NB4 (cell line): ENCODE results near the gene NUTM2F.
"Not testable (repeated sequence)": the region's sequence is repeated elsewhere in the genome, so short reads cannot be mapped to it uniquely, and the experiment has no call there.

Experiments
- POLR2A ChIP-seq: IDR thresholded peaks from 2 replicates; pipeline ENCODE4 v1.6.1; 2011; ENCODE audit warnings: mild to moderate bottlenecking; ENCODE audit not compliant: insufficient read length; ENCODE audit errors: extremely low read depth
- TF ChIP-seq, protein P1 (sequence below): IDR thresholded peaks from one replicate; pipeline ENCODE4 v1.5.1; 2012; ENCODE audit warnings: low read depth, low read length

DNA sequence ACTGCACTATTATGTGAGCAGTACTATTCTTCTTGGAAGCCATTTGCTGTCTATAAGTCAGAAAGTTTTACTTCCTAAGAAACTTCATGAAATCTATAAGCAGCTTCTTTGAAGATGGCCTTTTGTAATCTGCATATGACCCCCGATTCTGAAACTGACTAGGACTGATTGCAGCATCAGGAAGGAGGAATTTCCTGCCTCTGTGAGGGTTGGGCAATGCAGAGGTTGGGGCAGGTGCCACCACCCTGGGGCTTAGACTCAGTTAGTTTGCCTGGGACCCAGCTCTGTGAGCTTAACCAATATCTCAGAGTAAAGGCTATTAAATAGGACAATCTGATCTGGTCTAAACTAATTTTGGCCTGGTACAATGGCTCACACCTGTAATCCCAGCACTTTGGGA is 28.7 kb upstream of the NUTM2F start:
- not testable (repeated sequence) for TF ChIP-seq POLR2A
- TF ChIP-seq, protein P1, sequence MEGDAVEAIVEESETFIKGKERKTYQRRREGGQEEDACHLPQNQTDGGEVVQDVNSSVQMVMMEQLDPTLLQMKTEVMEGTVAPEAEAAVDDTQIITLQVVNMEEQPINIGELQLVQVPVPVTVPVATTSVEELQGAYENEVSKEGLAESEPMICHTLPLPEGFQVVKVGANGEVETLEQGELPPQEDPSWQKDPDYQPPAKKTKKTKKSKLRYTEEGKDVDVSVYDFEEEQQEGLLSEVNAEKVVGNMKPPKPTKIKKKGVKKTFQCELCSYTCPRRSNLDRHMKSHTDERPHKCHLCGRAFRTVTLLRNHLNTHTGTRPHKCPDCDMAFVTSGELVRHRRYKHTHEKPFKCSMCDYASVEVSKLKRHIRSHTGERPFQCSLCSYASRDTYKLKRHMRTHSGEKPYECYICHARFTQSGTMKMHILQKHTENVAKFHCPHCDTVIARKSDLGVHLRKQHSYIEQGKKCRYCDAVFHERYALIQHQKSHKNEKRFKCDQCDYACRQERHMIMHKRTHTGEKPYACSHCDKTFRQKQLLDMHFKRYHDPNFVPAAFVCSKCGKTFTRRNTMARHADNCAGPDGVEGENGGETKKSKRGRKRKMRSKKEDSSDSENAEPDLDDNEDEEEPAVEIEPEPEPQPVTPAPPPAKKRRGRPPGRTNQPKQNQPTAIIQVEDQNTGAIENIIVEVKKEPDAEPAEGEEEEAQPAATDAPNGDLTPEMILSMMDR: not testable (repeated sequence)
